T1000 (cell line): ENCODE measurements around the gene FCGBP.
"Not testable (repeated sequence)": the region's sequence is repeated elsewhere in the genome, so short reads cannot be mapped to it uniquely, and the experiment has no call there.

Experiments used
- DNase-seq: peaks from one replicate; lab custom pipeline; 2025; ENCODE audit warnings: mixed read lengths; lab: John Stamatoyannopoulos, UW

The FCGBP gene

DNA sequence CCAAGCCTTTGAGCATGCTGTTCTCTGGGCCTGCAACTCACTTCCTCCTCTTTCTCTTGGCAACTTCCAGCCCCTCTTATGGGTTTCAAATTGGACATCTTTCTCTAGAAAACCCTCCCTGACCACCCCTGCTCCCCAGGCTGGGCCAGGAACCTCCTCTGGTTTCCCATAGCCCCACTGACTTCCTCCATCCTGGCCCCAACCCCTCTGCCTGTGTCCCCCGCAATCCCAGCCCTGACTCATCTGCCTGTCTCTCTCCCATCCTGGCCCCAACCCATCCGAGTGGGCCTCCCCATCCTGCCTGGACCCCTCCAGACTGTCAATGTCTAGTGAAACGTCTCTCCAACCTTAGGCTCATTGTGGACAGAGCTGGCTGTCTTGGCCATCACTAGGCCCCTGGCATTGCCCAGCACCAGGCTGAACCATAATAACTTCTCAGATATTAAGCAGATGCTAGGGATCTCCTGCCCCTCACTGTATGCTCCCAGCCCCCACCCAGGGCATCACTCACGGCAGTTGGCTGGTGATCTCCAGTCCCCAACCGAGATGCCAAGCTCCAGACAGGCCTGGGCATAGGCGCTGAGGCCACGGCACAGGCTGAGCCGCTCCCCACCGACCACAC, 16.8 kb downstream of the FCGBP start:
- no peak for DNase-seq

- no peak for DNase-seq
Measured at GRCh38 chr19:39916851-39917396, 17.5 kb downstream of the FCGBP start.

GRCh38 chr19:39916236-39916635, 18.2 kb downstream of the FCGBP start:
- DNase-seq, result no peak

- DNase-seq, result no peak
Measured at GRCh38 chr19:39915848-39916215, 18.6 kb downstream of the FCGBP start.

GRCh38 chr19:39915101-39915847, 19.2 kb downstream of the FCGBP start:
- DNase-seq, result no peak

DNA sequence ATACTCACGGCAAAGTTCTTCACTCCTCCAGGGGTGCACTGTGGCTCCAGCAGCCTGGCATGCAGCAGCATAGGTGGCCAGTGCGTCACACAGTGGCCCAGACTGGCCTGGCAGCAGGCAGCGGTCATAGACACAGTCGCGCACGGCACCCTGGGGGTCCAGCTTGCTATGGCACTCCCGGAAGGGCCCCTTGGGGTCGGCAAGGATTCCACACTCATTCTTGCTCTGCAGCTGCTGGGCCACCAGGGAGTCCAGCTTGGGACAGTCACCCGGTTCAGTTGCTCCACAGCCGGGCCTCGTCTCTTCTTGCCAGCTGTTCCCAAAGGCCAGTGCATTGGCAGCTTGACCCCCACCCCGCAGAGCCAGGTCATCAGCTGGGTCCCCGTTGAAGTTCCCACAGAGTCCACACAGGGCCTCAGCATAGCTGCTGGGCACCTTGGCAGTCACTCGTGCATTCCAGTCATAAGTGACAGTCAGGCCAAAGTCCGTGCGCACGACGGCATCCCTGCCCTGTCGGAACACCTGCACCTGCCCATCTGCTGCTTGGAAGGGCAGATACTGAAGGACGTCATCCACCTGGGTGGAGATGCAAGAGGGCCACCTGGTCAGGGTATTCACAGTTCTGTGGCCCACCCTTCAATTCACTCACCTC, 20.6 kb downstream of the FCGBP start:
- no peak for DNase-seq

DNA sequence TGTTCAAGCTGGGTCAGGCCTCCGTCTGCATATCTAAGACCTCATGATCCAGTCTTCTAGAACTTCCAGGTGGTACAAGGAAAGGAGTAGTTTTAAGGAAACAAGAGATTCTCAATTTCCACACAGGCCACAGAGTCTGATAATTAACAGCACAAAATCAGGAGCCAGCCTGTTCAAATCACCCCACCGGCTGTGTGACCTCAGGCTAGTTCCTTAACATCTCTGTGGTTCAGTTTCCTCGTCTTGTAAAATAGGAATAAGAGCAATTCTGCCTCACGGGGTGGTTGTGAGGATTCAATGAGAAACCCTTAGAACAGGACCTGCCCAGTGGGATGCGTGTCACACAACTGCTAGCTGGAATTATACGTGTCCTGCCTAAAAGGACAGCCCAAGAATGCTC, 25.6 kb downstream of the FCGBP start:
- no peak for DNase-seq

DNA sequence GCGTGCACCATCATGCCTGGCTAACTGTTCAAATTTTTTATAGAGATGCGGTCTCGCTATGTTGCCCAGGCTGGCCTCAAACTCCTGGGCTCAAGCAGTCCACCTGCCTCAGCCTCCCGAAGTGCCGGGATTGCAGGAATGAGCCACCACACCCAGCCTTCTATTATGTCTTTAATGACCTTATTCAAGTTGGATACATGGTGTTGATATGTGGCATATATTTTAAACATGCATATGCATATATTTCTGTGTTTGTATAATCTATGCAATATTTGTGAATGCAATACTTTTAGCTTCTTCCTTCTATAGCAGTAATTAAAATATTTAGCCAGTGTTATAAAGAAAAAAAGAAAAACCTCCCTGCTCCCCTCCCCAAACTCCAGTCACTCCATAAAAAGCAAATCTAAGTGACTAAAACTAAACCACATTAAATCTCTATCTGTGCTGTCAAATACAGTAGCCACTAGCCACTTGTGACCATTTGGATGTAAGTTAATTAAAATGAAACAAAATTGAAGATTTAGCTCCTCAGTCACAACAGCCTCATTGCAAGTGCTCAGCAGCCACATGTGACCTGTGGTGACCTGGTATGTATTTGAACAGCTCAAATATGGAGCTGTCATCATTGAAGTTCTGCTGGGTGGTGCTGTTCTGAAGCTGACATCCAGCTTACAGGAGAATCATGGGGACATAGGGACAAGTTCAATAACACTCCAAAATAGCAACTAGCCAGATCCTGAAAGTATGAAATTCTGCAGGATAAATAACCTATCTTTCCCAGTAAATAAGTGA, 27.4 kb downstream of the FCGBP start:
- DNase-seq, result no peak

DNA sequence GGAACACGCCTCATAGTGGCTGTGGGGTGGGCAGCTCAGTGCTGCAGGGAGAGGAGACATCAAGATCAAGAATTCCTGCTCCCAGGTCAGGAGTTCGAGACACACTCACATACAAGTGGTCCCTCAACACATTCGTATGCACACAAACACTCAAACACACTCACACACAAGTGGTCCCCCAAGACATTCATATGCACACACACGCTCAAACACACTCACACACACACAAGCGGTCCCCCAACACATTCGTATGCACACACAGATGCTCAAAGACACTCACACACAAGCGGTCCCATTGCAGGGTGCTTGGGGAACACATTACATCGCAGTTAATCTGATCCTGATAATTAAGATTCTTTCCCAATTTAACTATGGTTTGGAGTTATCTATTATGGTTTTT, 28.2 kb downstream of the FCGBP start:
- DNase-seq, result no peak

- not testable (repeated sequence) for DNase-seq
Measured at GRCh38 chr19:39903486-39904091, 30.8 kb downstream of the FCGBP start.

DNA sequence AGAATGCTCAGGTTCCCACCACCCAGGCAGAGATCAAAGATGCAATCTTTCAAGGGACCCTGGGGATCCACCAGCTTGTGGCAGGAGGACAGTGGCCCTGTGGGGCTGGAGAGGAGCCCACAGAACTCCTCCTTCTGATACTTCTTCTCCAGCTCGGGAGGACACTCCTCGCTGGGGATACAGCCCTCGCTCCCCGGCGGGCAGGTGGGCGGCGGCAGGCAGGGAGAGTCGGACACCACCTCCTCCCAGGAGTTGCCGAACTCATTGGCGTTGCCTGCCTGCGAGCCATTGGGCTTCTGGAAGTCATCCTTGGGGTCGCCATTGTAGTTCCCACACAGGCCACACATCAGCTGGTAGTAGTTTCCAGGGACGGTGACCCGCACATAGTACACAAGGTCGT, 32.1 kb downstream of the FCGBP start:
- not testable (repeated sequence) for DNase-seq

DNA sequence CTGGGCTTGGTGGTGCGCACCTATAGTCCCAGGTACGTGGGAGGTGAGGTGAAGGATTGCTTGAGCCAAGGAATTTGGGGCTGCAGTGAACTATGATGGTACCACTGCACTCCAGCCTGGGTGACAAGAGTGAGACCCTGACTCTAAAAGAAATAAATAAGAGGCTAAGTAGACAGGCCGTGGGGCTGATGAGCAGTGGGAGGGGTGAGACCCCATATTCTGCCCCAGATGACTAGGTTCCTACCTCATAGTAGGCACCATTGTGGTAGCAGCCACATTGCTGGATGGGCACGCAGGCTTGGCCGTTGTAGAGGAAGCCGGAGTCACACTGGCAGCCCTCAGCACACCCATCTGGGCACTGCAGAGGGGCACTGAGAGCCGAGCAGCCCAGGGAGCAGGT, 32.8 kb downstream of the FCGBP start:
- DNase-seq, result not testable (repeated sequence)

GRCh38 chr19:39898858-39899257, 35.6 kb downstream of the FCGBP start:
- not testable (repeated sequence) for DNase-seq

DNA sequence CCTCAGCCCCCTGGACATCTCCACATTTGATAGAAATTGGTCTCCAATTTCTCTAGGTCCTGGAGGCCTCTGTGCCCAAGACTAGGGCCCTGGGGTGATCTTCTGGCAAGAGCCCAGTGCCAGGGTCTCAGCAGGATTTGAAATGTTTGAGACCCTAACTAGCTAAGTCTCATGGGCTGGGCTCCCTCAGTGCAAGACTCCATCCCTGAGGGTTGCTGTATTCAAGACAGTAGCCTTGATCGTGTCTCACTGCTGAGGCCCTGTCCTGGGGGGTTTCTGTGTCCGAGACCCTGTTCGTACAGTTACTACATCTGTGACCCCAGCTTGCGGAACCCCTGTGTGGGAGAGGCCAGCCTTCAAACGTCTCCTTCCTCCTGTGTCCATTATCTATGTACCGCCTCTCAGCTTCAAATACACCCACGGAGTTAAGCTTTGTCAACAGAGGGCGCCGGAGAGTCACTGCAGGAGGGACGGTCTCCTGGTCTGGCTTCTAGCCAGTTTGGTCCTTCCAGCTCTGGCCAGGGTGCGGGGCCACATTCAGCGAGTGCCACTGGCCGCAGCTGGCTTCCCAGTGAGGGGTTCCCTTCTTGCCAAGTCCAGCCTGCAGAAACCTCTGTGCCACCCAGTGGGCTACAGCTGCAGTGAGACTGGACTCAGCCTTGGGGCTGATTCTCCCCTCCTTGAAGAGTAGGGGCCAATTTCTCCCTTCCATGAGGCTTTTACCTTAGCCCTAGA, 36.8 kb downstream of the FCGBP start:
- DNase-seq, result not testable (repeated sequence)

DNA sequence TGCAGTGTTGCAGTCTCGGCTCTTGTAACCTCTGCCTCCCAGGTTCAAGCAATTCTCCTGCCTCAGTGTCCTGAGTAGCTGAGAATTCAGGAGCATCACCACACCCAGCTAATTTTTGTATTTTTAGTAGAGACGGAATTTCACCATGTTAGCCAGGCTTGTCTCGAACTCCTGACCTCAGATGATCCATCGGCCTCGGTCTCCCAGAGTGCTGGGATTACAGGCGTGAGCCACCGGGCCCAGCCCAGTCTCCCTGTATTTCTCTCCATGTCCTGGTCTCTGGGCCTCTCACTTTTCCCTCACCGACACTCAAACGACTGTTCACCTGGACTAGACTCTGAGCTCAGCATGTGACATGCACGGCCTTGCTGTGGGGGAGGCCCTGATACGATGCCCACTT, 39.3 kb downstream of the FCGBP start:
- not testable (repeated sequence) for DNase-seq

- DNase-seq, result not testable (repeated sequence)
Measured at GRCh38 chr19:39894236-39894606, 40.2 kb downstream of the FCGBP start.

GRCh38 chr19:39893366-39894235, 40.8 kb downstream of the FCGBP start:
- DNase-seq, result not testable (repeated sequence)

GRCh38 chr19:39892506-39892902, 41.9 kb downstream of the FCGBP start:
- DNase-seq, result not testable (repeated sequence)

DNA sequence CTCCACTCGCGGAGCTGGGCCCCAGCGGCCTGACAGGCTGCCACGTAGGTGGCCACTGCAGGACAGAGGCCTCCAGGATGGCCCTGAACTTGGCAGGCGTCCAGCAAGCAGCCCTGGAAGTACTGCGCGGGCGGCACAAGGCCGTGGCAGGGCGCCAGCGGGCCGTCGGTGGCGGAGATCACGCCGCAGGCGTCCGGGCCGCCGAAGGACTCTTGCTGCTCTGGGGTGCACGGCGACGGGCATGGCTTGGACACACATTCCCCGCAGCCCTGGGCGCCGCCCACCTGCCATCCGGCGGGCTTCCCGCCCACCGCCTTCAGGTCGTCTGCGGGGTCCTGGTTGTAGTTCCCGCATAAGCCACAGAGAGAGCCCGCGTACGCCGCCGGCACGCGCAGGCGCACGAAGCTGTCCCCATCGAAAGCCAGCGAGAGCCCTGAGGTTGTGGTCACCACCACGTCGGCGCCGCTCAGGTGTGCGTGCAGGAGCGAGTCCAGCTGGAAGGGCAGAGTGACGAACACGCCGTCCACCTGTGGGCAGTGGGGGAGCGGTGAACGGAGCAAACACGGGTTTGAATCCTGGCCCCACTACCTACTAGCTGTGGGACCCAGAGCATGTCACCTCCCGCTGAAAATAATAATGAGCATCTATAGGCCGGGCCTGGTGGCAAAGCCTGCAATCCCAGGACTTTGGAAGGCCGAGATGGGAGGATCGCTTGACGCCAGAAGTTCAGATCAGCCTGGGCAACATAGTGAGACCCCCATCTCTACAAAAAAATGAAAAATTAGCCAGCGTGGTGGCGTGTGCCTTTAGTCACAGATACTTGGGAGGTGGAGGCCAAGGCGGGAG, 42.6 kb downstream of the FCGBP start:
- DNase-seq, result not testable (repeated sequence)
